Vagina (tissue), 2 donors: ENCODE measurements around the gene PORCN.

Experiments
- CTCF ChIP-seq, 3 experiments: fragments of 450-650 bp in 2 of 3; fragments of 200-600 bp in 1 of 3; sonication (generic) in 1 of 3; IDR thresholded peaks; one replicate each; pipeline ENCODE4 v1.5.1; 2017 to 2019; ENCODE audit warnings: antibody characterized with exemption in 3 of 3, mild to moderate bottlenecking in 2 of 3, moderate library complexity in 2 of 3
- POLR2A ChIP-seq, 2 donors: fragments of 450-650 bp; IDR thresholded peaks; one replicate each; pipeline ENCODE4 v1.6.1; 2017; ENCODE audit warnings: antibody characterized with exemption in 2 of 2, mild to moderate bottlenecking in 2 of 2, moderate library complexity in 2 of 2
- POLR2AphosphoS5 ChIP-seq, 2 donors: sonication (generic); formaldehyde crosslinking; IDR thresholded peaks; one replicate each; pipeline ENCODE4 v1.9.0; 2017; ENCODE audit warnings: antibody characterized with exemption in 2 of 2, mild to moderate bottlenecking in 2 of 2, low read depth in 1 of 2; ENCODE audit not compliant: insufficient read depth in 1 of 2

DNA sequence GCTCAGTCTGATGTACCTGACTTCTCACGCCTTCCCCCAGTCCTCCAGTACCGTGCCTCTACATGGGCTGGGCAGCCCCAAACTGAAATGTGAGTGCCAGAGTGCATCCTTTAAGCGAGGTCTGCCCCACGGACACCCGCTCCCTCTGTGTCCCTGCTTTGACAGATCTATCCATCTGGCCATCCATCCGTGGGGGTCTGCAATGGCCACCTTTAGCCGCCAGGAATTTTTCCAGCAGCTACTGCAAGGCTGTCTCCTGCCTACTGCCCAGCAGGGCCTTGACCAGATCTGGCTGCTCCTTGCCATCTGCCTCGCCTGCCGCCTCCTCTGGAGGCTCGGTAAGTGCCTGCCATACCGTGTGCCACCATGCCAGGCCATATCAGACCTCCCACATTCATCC, 827 bp downstream of the PORCN start:
- TF ChIP-seq POLR2A (IDR thresholded peaks at IDR 0.05): no peak
- no peak for TF ChIP-seq CTCF (IDR thresholded peaks at IDR 0.05)
- TF ChIP-seq POLR2AphosphoS5 (IDR thresholded peaks at IDR 0.05; ENCODE audit: insufficient read depth in 1 of 2, low read depth in 1 of 2): no peak
